ENCODE data around the gene HTT.

GRCh38 chr4:3232871-3233271, 158.4 kb downstream of the HTT start:
- no peak for TF ChIP-seq POLR2A (IDR thresholded peaks at IDR 0.05)
- TF ChIP-seq, protein P1, sequence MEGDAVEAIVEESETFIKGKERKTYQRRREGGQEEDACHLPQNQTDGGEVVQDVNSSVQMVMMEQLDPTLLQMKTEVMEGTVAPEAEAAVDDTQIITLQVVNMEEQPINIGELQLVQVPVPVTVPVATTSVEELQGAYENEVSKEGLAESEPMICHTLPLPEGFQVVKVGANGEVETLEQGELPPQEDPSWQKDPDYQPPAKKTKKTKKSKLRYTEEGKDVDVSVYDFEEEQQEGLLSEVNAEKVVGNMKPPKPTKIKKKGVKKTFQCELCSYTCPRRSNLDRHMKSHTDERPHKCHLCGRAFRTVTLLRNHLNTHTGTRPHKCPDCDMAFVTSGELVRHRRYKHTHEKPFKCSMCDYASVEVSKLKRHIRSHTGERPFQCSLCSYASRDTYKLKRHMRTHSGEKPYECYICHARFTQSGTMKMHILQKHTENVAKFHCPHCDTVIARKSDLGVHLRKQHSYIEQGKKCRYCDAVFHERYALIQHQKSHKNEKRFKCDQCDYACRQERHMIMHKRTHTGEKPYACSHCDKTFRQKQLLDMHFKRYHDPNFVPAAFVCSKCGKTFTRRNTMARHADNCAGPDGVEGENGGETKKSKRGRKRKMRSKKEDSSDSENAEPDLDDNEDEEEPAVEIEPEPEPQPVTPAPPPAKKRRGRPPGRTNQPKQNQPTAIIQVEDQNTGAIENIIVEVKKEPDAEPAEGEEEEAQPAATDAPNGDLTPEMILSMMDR (IDR thresholded peaks at IDR 0.05) = no peak

All from upper lobe of left lung (tissue), 4 donors.